Activated CD8-positive, alpha-beta memory T cell treated with anti-CD3 and anti-CD28 coated beads for 24 hours (primary cell): ENCODE results near the gene ANKRD35.

Experiments used
- DNase-seq: peaks from one replicate; pipeline ENCODE4 v3.0.0-alpha.2; 2020

ANKRD35 gene

DNA sequence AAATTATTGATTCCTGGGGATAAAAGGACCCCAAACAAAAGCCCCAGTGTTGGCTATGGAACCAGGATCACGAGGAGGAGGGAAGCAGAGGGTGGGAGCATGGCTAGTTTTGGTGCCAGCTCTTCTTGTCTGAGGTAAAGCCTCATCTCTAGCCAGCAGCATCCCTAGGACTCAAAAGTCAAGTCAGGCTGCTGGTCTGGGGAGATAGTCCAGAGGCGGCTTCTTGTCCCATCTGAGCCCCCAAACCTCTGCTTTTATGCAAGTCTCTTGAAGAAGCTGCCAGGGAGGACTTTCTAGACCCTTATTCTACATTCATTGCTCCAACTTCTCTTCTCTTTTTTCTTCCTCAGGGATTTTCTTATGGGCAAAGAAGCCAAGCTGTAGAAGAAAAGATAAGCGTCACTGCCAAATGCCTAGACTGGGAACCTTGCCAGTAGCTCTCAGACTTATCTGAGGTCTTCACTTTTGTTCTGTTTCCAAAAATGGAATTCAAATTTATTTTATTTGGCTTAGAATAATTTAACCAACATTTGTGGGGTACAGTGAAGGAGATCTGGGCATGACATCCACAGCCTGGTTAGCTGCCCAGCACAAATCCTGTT lies 6.9 kb upstream of the ANKRD35 start:
- DNase-seq: no peak

DNA sequence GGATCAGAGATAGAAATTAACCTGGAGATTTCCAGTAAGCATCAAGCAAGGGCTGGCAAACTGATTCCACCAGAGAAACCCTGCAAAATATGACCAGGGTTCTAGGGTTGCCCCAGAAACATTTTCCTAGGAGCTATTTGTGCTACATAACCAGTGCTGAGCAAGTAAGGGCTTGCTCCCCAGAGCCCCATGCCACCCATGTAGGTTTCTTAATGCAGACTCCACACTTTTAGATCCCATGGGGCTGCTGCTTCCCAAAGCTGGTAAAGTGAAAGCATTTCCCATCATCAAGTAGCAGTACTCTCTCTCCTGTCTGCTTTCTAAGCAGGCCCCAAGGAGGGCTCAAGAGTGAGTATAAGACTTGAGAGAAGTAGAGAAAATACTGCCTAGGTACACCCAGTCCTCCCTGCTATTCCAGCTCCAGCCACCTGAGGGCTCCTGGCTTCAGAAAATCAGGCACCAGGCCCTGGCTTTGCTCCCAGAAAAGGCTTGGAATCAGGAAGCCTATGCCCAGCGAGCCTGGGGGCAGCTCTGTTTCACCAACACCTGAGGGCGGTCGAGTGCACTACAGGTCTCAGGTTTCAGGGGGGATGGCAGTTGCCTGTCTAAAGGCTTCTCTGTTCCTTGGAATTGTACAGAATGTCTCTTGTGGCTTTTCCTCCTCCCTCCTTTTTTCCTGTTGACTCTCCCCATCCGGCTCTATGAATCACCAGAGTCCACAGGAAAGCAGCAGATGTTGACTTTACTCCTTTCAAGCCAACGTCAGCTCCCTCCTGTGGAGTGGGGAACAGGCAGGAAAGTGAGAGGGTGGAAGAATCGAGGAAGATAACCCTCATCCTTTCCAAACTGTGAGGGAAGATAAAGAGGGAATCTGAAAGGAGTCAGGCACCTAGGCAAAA lies 6.2 kb upstream of the ANKRD35 start:
- peak; percentile 81 for DNase-seq

DNA sequence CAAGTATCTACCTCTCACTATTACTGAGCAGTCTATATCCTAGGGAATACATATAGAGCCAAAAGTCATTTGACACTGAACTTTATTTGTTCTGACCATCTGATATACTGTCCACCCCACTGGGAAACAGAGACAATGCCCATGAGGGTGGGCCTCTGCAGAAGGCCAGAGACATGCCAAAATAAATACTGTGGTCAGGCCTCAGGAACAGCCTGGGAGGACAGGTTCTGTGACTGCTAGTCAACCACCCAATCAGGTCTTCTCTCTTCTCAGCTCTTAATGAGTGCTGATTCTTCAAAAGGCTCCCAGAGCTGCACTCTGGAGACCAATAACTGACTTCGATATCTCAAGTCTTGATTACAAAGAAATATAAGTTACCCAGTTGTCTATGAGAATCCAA lies 5.5 kb upstream of the ANKRD35 start:
- DNase-seq: no peak

GRCh38 chr1:145889722-145890121 lies 4.1 kb upstream of the ANKRD35 start:
- no peak for DNase-seq

GRCh38 chr1:145887631-145888030 lies 2.0 kb upstream of the ANKRD35 start:
- DNase-seq: no peak

DNA sequence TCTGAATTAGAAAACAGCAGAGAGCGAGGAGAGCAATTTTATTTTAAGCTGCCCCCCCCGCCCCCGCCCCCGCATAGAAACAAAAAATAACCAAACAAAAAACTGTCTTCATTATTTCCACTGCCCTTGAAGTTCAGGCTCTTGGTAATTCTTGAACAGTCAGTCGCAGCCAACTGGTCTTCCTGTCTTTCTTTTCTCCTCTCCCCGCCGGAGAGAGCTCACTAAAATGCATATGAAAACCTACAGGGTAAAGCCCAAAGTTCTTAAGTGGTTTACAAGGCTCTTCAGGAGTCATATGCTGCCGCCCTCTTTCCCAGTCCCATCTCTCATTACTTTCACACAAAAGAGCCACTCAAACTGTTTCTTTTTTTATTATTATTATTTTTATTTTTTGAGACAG lies 1.1 kb upstream of the ANKRD35 start:
- no peak for DNase-seq

DNA sequence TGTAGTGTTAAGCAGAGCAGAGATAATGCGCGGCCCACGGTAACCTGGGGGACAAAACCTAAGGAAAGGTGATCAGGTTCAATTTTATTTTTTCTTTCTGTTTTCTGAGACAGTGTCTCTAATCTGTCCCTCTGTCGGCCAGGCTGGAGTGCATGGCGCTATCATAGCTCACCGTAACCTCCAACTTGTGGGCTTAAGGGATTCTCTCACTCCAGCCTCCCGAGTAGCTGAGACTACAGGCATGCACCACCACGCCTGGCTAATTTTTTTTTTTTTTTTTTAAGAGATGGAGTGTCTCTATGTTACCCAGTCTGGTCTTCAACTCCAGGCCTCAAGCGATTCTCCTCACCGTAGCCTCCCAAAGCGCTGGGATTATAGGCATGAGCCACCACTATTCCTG lies 724 bp upstream of the ANKRD35 start:
- DNase-seq: no peak

DNA sequence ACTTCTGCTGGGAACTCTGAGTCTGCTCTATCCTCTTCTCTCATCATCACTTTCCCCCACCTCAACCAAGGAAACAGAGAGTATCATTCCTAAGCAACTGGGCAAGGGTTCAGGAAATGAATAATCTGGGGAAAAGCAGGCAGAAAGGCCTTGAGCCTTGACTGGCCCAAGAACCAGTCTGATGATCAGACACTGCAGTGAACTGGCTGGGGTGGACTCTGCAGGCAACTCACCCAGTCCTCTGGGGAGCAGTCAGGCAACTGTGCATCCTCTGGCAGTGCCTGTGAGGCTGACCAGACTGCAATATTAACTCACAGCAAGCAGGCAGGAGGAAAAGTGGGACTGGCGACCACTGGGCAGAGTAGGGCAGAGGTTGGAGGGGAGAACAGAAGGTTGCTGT lies 991 bp downstream of the ANKRD35 start:
- no peak for DNase-seq

DNA sequence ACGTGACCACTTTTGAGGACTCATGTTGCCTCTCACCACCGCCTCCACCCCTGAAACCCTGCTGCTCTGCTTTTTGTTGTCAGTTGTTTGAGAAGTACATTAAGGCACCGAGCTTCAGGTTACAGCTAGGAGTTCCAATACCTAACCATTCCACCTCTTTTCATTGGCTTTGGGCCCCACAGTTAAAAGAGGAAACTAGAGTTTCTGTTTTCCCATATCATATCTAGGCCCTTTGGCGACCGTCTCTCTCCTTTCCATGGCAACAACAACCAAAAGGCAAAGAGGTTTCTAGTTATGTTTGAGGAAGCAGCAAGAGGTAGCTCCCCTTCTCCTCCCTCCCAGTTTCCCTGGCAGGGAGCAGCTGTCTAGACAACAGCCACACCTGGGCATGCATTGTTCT lies 5.9 kb downstream of the ANKRD35 start:
- no peak for DNase-seq

- DNase-seq: no peak
These were observed 6.9 kb downstream of the ANKRD35 start for GRCh38 chr1:145878724-145879123.

- no peak for DNase-seq
These were observed 7.7 kb downstream of the ANKRD35 start for GRCh38 chr1:145877923-145878486.

- DNase-seq: no peak
These were observed 11.0 kb downstream of the ANKRD35 start for GRCh38 chr1:145874646-145875045.

GRCh38 chr1:145871994-145872924 lies 13.4 kb downstream of the ANKRD35 start:
- DNase-seq: peak; percentile 78

DNA sequence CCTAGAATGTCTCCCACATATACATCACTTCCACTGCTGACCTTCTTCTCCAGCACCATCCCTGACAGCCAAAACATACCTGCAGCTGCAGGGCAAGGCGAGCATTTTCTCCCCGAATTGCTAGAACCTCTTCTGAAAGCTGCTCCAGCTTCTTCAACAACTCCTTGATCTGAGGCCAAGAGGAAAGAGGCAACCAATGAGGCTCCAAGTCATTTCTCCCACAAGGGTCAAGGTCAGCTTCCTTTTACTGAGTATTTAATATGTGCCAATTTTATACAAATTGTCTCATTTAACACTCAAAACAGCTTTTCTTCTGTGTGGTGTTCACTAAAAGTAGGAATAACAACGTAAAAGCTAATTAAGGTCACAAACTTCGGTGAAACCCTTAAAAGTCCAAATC lies 17.4 kb downstream of the ANKRD35 start:
- no peak for DNase-seq

DNA sequence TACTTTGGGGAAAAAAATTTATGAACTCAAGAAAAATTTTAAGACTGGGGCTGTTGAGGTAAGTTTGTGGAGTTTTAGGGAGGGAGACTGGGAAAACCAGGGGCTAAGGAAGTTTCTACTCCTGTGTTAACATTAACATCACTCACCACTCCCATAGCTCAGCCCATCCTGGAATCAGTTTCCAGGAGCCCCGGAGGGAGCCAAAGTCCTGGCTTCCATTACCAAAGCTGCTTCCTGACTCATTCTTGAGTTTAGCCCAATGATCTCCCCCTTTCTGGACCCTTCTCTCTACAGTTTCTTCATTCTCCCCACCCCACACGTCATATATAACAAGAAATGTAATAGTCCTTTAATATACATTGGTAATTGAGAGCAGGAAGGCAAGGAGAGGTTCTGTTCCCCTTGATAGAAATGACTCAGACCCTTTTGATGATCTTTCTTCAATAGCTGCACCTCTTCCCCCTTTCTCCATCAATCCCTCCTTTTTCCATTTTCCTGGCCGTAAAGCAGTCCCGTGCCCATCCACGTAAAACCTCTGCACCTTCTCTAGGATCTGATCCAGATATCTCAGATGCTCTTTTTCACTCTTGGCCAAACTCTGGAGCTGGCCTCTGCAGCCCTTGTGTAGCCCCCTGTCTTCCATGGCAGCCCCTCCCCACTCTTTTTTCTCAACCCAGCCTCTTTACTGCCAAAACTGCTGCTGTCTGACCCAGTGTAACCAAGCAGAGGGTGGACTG lies 22.2 kb downstream of the ANKRD35 start:
- no peak for DNase-seq

DNA sequence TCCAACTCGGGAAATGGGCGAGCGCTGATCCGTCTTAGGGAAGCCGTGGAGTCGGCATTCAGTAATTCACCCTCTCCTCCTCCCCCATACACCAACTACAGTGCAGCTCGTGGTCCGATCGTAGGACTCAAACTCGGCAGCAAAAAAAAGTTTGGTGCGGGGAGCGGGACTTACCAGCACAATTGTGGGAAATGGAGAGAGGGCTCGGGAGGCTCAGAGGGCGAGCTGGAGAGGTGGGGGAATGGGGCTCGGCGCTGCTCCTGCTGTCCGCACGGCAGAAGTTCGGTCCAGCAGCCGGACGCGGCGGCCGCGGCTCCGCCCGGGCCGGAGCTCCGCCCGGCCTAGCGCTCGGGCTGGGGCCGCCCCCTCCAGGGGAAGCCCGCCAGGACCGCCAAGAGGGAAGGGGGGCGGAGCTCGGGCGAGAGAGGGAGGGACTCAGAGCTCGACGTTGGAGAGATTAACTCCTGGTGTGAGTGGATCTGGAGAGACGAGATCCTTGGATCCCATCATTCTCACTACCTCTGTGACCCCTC lies 26.1 kb downstream of the ANKRD35 start:
- peak; percentile 89 for DNase-seq

- peak; percentile 94 for DNase-seq
These were observed 26.7 kb downstream of the ANKRD35 start, which contains the start of gene PIAS3 for GRCh38 chr1:145858901-145859490. Gene PIAS3, minus strand, starts transcription at chr1:145859081. Its CDS starts 91 bp downstream, at chr1:145858990.

GRCh38 chr1:145858238-145858900 lies 27.3 kb downstream of the ANKRD35 start:
- DNase-seq: no peak

- DNase-seq: no peak
These were observed 28.5 kb downstream of the ANKRD35 start for GRCh38 chr1:145857170-145857569.

DNA sequence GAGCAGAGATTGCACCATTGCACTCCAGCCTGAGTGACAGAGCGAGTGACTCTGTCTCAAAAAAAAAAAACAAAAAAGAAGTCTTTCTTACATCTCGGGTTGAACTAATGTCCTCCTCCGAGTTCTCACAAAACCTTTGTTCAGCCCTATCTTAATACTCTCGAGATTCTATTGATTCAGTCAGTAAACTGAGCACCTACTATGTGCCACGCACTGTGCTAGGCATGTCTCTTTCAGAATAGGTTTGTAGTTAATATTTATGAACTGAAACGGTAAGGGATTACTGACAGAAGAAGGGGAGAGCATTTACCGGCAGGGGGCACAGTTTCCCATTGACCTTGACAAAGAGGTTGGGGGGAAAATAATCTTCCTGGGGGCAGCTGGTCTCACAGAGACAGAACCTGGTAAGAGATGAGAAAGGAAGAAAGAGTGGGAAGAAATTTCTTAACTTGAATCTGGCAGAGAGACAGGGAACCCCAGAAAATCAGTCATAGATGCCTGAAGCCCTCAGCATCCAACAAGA lies 30.2 kb downstream of the ANKRD35 start:
- DNase-seq: no peak
